SK-N-SH treated with all-trans-retinoic acid at 6 μM for 48 hours (cell line): Measurements from ENCODE around the gene PIKFYVE.
"Not testable (repeated sequence)": the region's sequence is repeated elsewhere in the genome, so short reads cannot be mapped to it uniquely, and the experiment has no call there.

Source experiments
- ARNTL ChIP-seq: fragments of 450-650 bp; formaldehyde crosslinking; IDR thresholded peaks from 2 replicates; pipeline ENCODE4 v1.5.0; 2020; ENCODE audit warnings: low read depth, mild to moderate bottlenecking, moderate library complexity, borderline replicate concordance
- BACH2 ChIP-seq: fragments of 250-450 bp; sonication (Bioruptor Pico); IDR thresholded peaks from 2 replicates; pipeline ENCODE4 v1.9.0; 2021; ENCODE audit warnings: mild to moderate bottlenecking, borderline replicate concordance
- CSRNP3 ChIP-seq: fragments of 250-450 bp; sonication (Bioruptor Pico); IDR thresholded peaks from 2 replicates; pipeline ENCODE4 v1.5.1; 2021; ENCODE audit warnings: mild to moderate bottlenecking, moderate library complexity
- ESRRG ChIP-seq: fragments of 250-450 bp; sonication (Bioruptor Pico); IDR thresholded peaks from 2 replicates; pipeline ENCODE4 v1.6.1; 2021; ENCODE audit warnings: mild to moderate bottlenecking
- OSR1 ChIP-seq: fragments of 250-450 bp; sonication (Bioruptor Pico); IDR thresholded peaks from 2 replicates; pipeline ENCODE4 v1.8.0; 2022; ENCODE audit warnings: moderate library complexity, mild to moderate bottlenecking, inconsistent platforms
- PATZ1 ChIP-seq: fragments of 250-450 bp; sonication (Bioruptor Pico); IDR thresholded peaks from 2 replicates; pipeline ENCODE4 v1.8.0; 2020; ENCODE audit warnings: mild to moderate bottlenecking, moderate library complexity, borderline replicate concordance
- RARB ChIP-seq: fragments of 250-450 bp; sonication (Bioruptor Pico); IDR thresholded peaks from 2 replicates; pipeline ENCODE4 v1.8.0; 2021; ENCODE audit warnings: mild to moderate bottlenecking, moderate library complexity
- SNAI2 ChIP-seq: fragments of 250-450 bp; sonication (Bioruptor Pico); IDR thresholded peaks from 2 replicates; pipeline ENCODE4 v1.5.0; 2020; ENCODE audit warnings: mild to moderate bottlenecking, moderate library complexity
- ZC3H10 ChIP-seq: fragments of 250-450 bp; sonication (Bioruptor Pico); IDR thresholded peaks from 2 replicates; pipeline ENCODE4 v1.5.1; 2021; ENCODE audit warnings: mild to moderate bottlenecking, moderate library complexity
- ZFP3 ChIP-seq: fragments of 250-450 bp; sonication (Bioruptor Pico); IDR thresholded peaks from 2 replicates; pipeline ENCODE4 v1.5.0; 2020; ENCODE audit warnings: mild to moderate bottlenecking, moderate library complexity

GRCh38 chr2:208377344-208377860 lies 111.3 kb downstream of the PIKFYVE start:
- TF ChIP-seq OSR1 (CRISPR knock-in tag); RARB (CRISPR knock-in tag); ZC3H10; BACH2 (CRISPR knock-in tag); ZFP3 (CRISPR knock-in tag); PATZ1; ARNTL (CRISPR knock-in tag); ESRRG (CRISPR knock-in tag); CSRNP3; SNAI2: not testable (repeated sequence)
